K562 (cell line): ENCODE measurements around the gene CD79A. TPM values are rescaled to one million over a fixed set of nuclear protein-coding genes. Genes with fewer than 3 reads are reported as not detected.
A peak's percentile ranks its signal among the peaks of the same experiment; 100 is the strongest.

ENCODE experiments used
- BACH1 ChIP-seq: fragments of 200-800 bp; sonication (Bioruptor generic); IDR thresholded peaks from 2 replicates; pipeline ENCODE4 v1.6.1; 2016; ENCODE audit warnings: missing genetic modification characterization, missing compliant biosample characterization
- BRF1 ChIP-seq: IDR thresholded peaks from 3 replicates; pipeline ENCODE4 v1.6.1; 2011; ENCODE audit warnings: borderline replicate concordance, mild to moderate bottlenecking; ENCODE audit not compliant: insufficient read length; ENCODE audit errors: extremely low read depth
- ERF ChIP-seq: fragments of 450-650 bp; formaldehyde crosslinking; IDR thresholded peaks from 2 replicates; pipeline ENCODE4 v1.4.0; 2020; ENCODE audit warnings: mild to moderate bottlenecking, mixed read lengths
- ESRRA ChIP-seq: fragments of 450-650 bp; IDR thresholded peaks from 2 replicates; pipeline ENCODE4 v1.6.1; 2014; ENCODE audit warnings: low read depth, mild to moderate bottlenecking, moderate library complexity, borderline replicate concordance
- FUS ChIP-seq: fragments of 200-400 bp; formaldehyde crosslinking; optimal IDR thresholded peaks from 2 replicates; pipeline ENCODE3; 2017; ENCODE audit warnings: low read depth, low read length
- GTF2F1 ChIP-seq: IDR thresholded peaks from 2 replicates; pipeline ENCODE4 v1.6.1; 2011; ENCODE audit warnings: low read depth, low read length, improper control_type of control experiment
- HIVEP1 ChIP-seq: fragments of 250-450 bp; sonication (Bioruptor Pico); IDR thresholded peaks from 2 replicates; pipeline ENCODE4 v1.4.0; 2020; ENCODE audit warnings: mild to moderate bottlenecking
- MTA2 ChIP-seq: fragments of 450-650 bp; IDR thresholded peaks from 2 replicates; pipeline ENCODE4 v1.6.1; 2016; ENCODE audit warnings: low read depth
- NBN ChIP-seq: fragments of 450-650 bp; IDR thresholded peaks from 2 replicates; pipeline ENCODE4 v1.6.1; 2016; ENCODE audit warnings: low read depth, mild to moderate bottlenecking
- NFE2 ChIP-seq: IDR thresholded peaks from 2 replicates; pipeline ENCODE4 v1.6.1; 2014; ENCODE audit warnings: antibody characterized with exemption, low read depth
- RHOXF2B ChIP-seq: fragments of 250-450 bp; sonication (Bioruptor Pico); conservative IDR thresholded peaks from 2 replicates; pipeline ENCODE4 v1.5.1; 2021
- SOX6 ChIP-seq: fragments of 450-650 bp; IDR thresholded peaks from 2 replicates; pipeline ENCODE4 v1.6.1; 2014; ENCODE audit warnings: mild to moderate bottlenecking
- TGIF2 ChIP-seq: sonication (generic); formaldehyde crosslinking; IDR thresholded peaks from 2 replicates; pipeline ENCODE4 v1.8.1; 2022; ENCODE audit warnings: mild to moderate bottlenecking, missing genetic modification reagents, moderate library complexity
- polyA plus RNA-seq, 8 experiments: library from polyadenylated mRNA; depleted of rRNA in 4 of 8; stranded (reverse) in 5 of 8; unstranded in 3 of 8; fragments of >200 nt; fragmentation: Nextera tagmentation in 2 of 8; fragmentation: Illumina TruSeq in 1 of 8; extraction: Ambion mirVana in 2 of 8; extraction: Trizol in 1 of 8; gene quantifications; 2 replicates each; pipeline versions ENCODE4 v1.2.1 to v1.2.3, GENCODE V29; 2011 to 2014; ENCODE audit warnings: inconsistent platforms in 1 of 8, missing spikeins in 1 of 8
- total RNA-seq, 7 experiments: library from RNA; depleted of rRNA in 6 of 7; stranded (reverse); fragments of >200 nt in 6 of 7; fragmentation: Illumina TruSeq in 2 of 7; extraction: Trizol in 2 of 7; gene quantifications; 2 replicates each; pipeline versions ENCODE4 v1.2.1 to v1.2.3, GENCODE V29; 2011 to 2021; ENCODE audit warnings: low replicate concordance in 1 of 7
- TF ChIP-seq, protein P1 (sequence below): fragments of 450-650 bp; formaldehyde crosslinking; IDR thresholded peaks from 2 replicates; pipeline ENCODE4 v1.4.0; 2022; ENCODE audit warnings: missing genetic modification characterization
- TF ChIP-seq, protein P2 (sequence below), 3 experiments: IDR thresholded peaks in 2 of 3; conservative IDR thresholded peaks in 1 of 3; 2 replicates each; pipeline ENCODE4 v1.5.1; 2011 to 2012; ENCODE audit warnings: low read length in 3 of 3, mild to moderate bottlenecking in 3 of 3, control low read depth in 2 of 3, improper control_type of control experiment in 1 of 3, inconsistent platforms in 1 of 3, low read depth in 1 of 3, mixed read lengths in 1 of 3, moderate library complexity in 1 of 3; ENCODE audit not compliant: insufficient read depth in 2 of 3
- TF ChIP-seq, protein P3 (sequence below): fragments of 250-450 bp; sonication (Bioruptor Pico); IDR thresholded peaks from 2 replicates; pipeline ENCODE4 v1.5.0; 2022; ENCODE audit warnings: mild to moderate bottlenecking
- TF ChIP-seq, protein P4 (sequence below): sonication (generic); formaldehyde crosslinking; IDR thresholded peaks from 2 replicates; pipeline ENCODE4 v1.8.1; 2022; ENCODE audit warnings: missing genetic modification reagents
- TF ChIP-seq, protein P5 (sequence below): fragments of 450-650 bp; IDR thresholded peaks from 2 replicates; pipeline ENCODE4 v1.6.1; 2016; ENCODE audit warnings: mild to moderate bottlenecking
- TF ChIP-seq, protein P6 (sequence below): sonication (generic); formaldehyde crosslinking; IDR thresholded peaks from 2 replicates; pipeline ENCODE4 v1.9.0; 2022; ENCODE audit warnings: mild to moderate bottlenecking, missing genetic modification reagents

CD79A gene
- total and polyA plus RNA-seq, 9 of the 15 experiments (the other 6 are each of a cell fraction or from before 2014, with no cell fraction given) = 0.04 to 0.72 (median 0.17) TPM; not detected in 3

DNA sequence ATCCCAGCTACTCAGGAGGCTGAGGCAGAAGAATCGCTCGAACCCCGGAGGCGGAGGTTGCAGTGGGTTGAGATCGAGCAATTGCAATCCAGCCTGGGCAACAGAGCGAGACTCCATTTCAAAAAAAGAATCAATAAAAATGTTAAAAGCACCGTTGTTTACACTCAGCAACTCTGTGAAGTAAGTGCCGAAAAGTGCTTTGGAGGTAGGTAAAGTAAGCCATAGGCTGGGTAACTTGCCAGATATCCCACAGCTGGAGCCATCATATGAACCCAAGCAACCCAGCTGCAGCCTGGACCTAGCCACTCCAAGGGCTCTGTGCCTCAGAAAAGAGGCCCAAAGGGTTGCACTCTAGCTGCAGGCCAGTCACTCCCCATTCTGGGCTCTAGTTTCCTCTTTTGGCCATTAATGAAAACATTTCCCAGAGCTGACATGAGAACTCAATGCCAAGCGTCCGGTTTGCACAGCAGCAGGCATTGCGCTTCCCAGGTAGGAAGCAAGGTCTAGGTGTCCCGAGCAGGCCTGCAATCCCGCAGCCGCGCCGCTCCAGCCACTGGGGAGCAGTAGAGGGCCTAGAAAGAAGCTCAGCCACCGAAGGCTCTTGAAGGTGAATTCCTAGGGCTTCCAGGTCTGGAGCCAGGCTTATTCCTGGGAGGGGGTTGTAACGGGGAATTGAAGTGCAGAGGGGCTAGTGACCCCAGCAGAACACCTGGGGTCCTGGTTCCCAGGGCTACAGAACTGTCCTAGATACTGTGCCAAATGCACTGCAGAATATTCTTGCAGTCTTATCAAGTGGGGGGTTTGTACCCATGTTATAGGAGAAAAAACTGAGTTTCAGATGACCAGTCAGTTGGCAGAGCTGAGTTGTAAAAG is 4.1 kb upstream of the CD79A start (continued):
- TF ChIP-seq, protein P1, sequence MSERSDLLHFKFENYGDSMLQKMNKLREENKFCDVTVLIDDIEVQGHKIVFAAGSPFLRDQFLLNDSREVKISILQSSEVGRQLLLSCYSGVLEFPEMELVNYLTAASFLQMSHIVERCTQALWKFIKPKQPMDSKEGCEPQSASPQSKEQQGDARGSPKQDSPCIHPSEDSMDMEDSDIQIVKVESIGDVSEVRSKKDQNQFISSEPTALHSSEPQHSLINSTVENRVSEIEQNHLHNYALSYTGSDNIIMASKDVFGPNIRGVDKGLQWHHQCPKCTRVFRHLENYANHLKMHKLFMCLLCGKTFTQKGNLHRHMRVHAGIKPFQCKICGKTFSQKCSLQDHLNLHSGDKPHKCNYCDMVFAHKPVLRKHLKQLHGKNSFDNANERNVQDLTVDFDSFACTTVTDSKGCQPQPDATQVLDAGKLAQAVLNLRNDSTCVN (CRISPR knock-in tag) = no peak
- TF ChIP-seq, protein P2, sequence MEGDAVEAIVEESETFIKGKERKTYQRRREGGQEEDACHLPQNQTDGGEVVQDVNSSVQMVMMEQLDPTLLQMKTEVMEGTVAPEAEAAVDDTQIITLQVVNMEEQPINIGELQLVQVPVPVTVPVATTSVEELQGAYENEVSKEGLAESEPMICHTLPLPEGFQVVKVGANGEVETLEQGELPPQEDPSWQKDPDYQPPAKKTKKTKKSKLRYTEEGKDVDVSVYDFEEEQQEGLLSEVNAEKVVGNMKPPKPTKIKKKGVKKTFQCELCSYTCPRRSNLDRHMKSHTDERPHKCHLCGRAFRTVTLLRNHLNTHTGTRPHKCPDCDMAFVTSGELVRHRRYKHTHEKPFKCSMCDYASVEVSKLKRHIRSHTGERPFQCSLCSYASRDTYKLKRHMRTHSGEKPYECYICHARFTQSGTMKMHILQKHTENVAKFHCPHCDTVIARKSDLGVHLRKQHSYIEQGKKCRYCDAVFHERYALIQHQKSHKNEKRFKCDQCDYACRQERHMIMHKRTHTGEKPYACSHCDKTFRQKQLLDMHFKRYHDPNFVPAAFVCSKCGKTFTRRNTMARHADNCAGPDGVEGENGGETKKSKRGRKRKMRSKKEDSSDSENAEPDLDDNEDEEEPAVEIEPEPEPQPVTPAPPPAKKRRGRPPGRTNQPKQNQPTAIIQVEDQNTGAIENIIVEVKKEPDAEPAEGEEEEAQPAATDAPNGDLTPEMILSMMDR (IDR thresholded peaks at IDR 0.05 in 2 of 3, conservative IDR thresholded peaks at IDR 0.05 in 1 of 3; ENCODE audit: insufficient read depth in 2 of 3, low read depth in 1 of 3, low read length in 3 of 3) = peak; percentile 89 to 93 (median 91)
- TF ChIP-seq MTA2 (no peak), SOX6 (no peak), NBN (no peak; the same call in 1 of the 2 replicates), ERF (CRISPR knock-in tag) (no peak), NFE2 (no peak), BRF1 (no peak), BACH1 (no peak), ESRRA (no peak; the same call in 1 of the 2 replicates), HIVEP1 (CRISPR knock-in tag) (no peak), TGIF2 (no peak), GTF2F1 (no peak), RHOXF2B (0 out of 2 replicates have a peak, but pooled peaks have one; percentile 40), FUS (no peak)
- TF ChIP-seq, protein P3, sequence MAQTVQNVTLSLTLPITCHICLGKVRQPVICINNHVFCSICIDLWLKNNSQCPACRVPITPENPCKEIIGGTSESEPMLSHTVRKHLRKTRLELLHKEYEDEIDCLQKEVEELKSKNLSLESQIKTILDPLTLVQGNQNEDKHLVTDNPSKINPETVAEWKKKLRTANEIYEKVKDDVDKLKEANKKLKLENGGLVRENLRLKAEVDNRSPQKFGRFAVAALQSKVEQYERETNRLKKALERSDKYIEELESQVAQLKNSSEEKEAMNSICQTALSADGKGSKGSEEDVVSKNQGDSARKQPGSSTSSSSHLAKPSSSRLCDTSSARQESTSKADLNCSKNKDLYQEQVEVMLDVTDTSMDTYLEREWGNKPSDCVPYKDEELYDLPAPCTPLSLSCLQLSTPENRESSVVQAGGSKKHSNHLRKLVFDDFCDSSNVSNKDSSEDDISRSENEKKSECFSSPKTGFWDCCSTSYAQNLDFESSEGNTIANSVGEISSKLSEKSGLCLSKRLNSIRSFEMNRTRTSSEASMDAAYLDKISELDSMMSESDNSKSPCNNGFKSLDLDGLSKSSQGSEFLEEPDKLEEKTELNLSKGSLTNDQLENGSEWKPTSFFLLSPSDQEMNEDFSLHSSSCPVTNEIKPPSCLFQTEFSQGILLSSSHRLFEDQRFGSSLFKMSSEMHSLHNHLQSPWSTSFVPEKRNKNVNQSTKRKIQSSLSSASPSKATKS (CRISPR knock-in tag) = no peak
- TF ChIP-seq, protein P4, sequence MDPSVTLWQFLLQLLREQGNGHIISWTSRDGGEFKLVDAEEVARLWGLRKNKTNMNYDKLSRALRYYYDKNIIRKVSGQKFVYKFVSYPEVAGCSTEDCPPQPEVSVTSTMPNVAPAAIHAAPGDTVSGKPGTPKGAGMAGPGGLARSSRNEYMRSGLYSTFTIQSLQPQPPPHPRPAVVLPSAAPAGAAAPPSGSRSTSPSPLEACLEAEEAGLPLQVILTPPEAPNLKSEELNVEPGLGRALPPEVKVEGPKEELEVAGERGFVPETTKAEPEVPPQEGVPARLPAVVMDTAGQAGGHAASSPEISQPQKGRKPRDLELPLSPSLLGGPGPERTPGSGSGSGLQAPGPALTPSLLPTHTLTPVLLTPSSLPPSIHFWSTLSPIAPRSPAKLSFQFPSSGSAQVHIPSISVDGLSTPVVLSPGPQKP (CRISPR knock-in tag) = no peak
- TF ChIP-seq, protein P5, sequence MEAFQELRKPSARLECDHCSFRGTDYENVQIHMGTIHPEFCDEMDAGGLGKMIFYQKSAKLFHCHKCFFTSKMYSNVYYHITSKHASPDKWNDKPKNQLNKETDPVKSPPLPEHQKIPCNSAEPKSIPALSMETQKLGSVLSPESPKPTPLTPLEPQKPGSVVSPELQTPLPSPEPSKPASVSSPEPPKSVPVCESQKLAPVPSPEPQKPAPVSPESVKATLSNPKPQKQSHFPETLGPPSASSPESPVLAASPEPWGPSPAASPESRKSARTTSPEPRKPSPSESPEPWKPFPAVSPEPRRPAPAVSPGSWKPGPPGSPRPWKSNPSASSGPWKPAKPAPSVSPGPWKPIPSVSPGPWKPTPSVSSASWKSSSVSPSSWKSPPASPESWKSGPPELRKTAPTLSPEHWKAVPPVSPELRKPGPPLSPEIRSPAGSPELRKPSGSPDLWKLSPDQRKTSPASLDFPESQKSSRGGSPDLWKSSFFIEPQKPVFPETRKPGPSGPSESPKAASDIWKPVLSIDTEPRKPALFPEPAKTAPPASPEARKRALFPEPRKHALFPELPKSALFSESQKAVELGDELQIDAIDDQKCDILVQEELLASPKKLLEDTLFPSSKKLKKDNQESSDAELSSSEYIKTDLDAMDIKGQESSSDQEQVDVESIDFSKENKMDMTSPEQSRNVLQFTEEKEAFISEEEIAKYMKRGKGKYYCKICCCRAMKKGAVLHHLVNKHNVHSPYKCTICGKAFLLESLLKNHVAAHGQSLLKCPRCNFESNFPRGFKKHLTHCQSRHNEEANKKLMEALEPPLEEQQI = no peak
- TF ChIP-seq, protein P6, sequence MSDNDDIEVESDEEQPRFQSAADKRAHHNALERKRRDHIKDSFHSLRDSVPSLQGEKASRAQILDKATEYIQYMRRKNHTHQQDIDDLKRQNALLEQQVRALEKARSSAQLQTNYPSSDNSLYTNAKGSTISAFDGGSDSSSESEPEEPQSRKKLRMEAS (CRISPR knock-in tag) = no peak
